K562 (cell line): ENCODE measurements around the gene ATP9B. TPM values are rescaled to one million over a fixed set of nuclear protein-coding genes. Genes with fewer than 3 reads are reported as not detected.

Experiments used
- ATF7 ChIP-seq: fragments of 450-650 bp; IDR thresholded peaks from 2 replicates; pipeline ENCODE4 v1.7.1; 2014; ENCODE audit warnings: mild to moderate bottlenecking, moderate library complexity
- COPS2 ChIP-seq: fragments of 450-650 bp; conservative IDR thresholded peaks from 2 replicates; pipeline ENCODE4 v1.6.1; 2016; ENCODE audit warnings: mild to moderate bottlenecking, moderate library complexity
- ESRRB ChIP-seq: fragments of 250-450 bp; sonication (Bioruptor Pico); IDR thresholded peaks from 2 replicates; pipeline ENCODE4 v1.5.0; 2020; ENCODE audit warnings: mild to moderate bottlenecking, moderate library complexity, borderline replicate concordance
- JUND ChIP-seq, 2 experiments: IDR thresholded peaks; 2 replicates in 1 of 2; 3 replicates in 1 of 2; pipeline ENCODE4 v1.6.1; 2011; ENCODE audit warnings: borderline replicate concordance in 2 of 2, low read depth in 2 of 2, low read length in 2 of 2, improper control_type of control experiment in 1 of 2, missing biosample characterization in 1 of 2, missing genetic modification characterization in 1 of 2, missing genetic modification reagents in 1 of 2
- NRF1 ChIP-seq, 2 experiments: fragments of 450-650 bp; IDR thresholded peaks in 1 of 2; conservative IDR thresholded peaks in 1 of 2; 2 replicates each; pipeline ENCODE4 v1.6.1; 2014; ENCODE audit warnings: mild to moderate bottlenecking in 2 of 2
- RNF219 ChIP-seq: fragments of 250-450 bp; sonication (Bioruptor Pico); IDR thresholded peaks from 2 replicates; pipeline ENCODE4 v1.5.0; 2022; ENCODE audit warnings: mild to moderate bottlenecking
- RUNX1 ChIP-seq: sonication (generic); IDR thresholded peaks from 2 replicates; pipeline ENCODE4 v1.6.1; 2016; ENCODE audit warnings: antibody characterized with exemption, low read depth
- TCF7L2 ChIP-seq: fragments of 150-350 bp; IDR thresholded peaks from 2 replicates; pipeline ENCODE4 v1.6.1; 2016; ENCODE audit warnings: low read depth, mild to moderate bottlenecking, low read length, moderate library complexity
- THRAP3 ChIP-seq: fragments of 450-650 bp; IDR thresholded peaks from 2 replicates; pipeline ENCODE4 v1.6.1; 2016; ENCODE audit warnings: mild to moderate bottlenecking, inconsistent platforms, borderline replicate concordance
- VEZF1 ChIP-seq: fragments of 200-800 bp; sonication (Bioruptor generic); IDR thresholded peaks from 2 replicates; pipeline ENCODE4 v1.6.1; 2017; ENCODE audit warnings: missing genetic modification characterization, missing compliant biosample characterization
- ZBTB7A ChIP-seq: IDR thresholded peaks from 2 replicates; pipeline ENCODE4 v1.6.1; 2011; ENCODE audit warnings: low read depth, mild to moderate bottlenecking, low read length, moderate library complexity, borderline replicate concordance; ENCODE audit not compliant: control insufficient read depth
- ZNF280A ChIP-seq: fragments of 450-650 bp; IDR thresholded peaks from 2 replicates; pipeline ENCODE4 v1.6.1; 2018; ENCODE audit warnings: mild to moderate bottlenecking, low read depth; ENCODE audit not compliant: partially characterized antibody
- polyA plus RNA-seq, 8 experiments: library from polyadenylated mRNA; depleted of rRNA in 4 of 8; stranded (reverse) in 5 of 8; unstranded in 3 of 8; fragments of >200 nt; fragmentation: Nextera tagmentation in 2 of 8; fragmentation: Illumina TruSeq in 1 of 8; extraction: Ambion mirVana in 2 of 8; extraction: Trizol in 1 of 8; gene quantifications; 2 replicates each; pipeline versions ENCODE4 v1.2.1 to v1.2.3, GENCODE V29; 2011 to 2014; ENCODE audit warnings: inconsistent platforms in 1 of 8, missing spikeins in 1 of 8
- total RNA-seq, 7 experiments: library from RNA; depleted of rRNA in 6 of 7; stranded (reverse); fragments of >200 nt in 6 of 7; fragmentation: Illumina TruSeq in 2 of 7; extraction: Trizol in 2 of 7; gene quantifications; 2 replicates each; pipeline versions ENCODE4 v1.2.1 to v1.2.3, GENCODE V29; 2011 to 2021; ENCODE audit warnings: low replicate concordance in 1 of 7
- TF ChIP-seq, protein P1 (sequence below): fragments of 450-650 bp; formaldehyde crosslinking; IDR thresholded peaks from 2 replicates; pipeline ENCODE4 v1.4.0; 2020; ENCODE audit warnings: mild to moderate bottlenecking, moderate library complexity
- TF ChIP-seq, protein P2 (sequence below): fragments of 250-450 bp; sonication (Bioruptor Pico); IDR thresholded peaks from 2 replicates; pipeline ENCODE4 v1.4.0; 2020; ENCODE audit warnings: mild to moderate bottlenecking, moderate library complexity
- TF ChIP-seq, protein P3 (sequence below): sonication (generic); formaldehyde crosslinking; IDR thresholded peaks from 2 replicates; pipeline ENCODE4 v1.8.1; 2023; ENCODE audit warnings: mild to moderate bottlenecking, missing genetic modification reagents

Gene ATP9B
- total and polyA plus RNA-seq, 9 of the 15 experiments (the other 6 are each of a cell fraction or from before 2014, with no cell fraction given) = 0.66 to 13.2 (median 7.9) TPM

DNA sequence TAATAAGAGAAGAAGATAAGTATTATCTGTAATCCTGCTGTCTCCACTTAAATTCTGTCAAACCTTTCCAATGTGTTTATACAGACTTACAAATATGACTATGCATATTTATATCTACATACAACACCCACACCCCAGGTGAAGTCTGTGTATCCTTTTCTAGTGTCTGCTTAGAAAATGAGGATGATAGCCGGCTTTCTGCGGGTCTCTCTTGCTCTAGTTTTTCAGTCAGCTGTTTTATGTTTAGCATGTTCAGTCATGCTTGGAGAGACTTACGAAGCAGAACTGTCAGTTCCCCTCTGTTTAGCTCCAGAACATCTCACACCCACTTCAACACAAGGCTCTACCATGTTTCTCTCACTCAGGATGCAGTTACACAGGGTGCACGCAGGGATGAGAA lies 189.3 kb downstream of the ATP9B start (continued):
- TF ChIP-seq RNF219 (no peak), TCF7L2 (no peak), VEZF1 (CRISPR knock-in tag) (no peak), NRF1 (conservative IDR thresholded peaks at IDR 0.05 in 1 of 2, IDR thresholded peaks at IDR 0.05 in 1 of 2) (no peak), ZNF280A (no peak), COPS2 (no peak), JUND (IDR thresholded peaks at IDR 0.05; ENCODE audit: borderline replicate concordance, low read depth, low read length) (no peak), JUND (tag; IDR thresholded peaks at IDR 0.05; ENCODE audit: borderline replicate concordance, low read depth, low read length) (no peak), ZBTB7A (no peak), THRAP3 (no peak), ATF7 (no peak), RUNX1 (no peak), ESRRB (no peak)
- TF ChIP-seq, protein P1, sequence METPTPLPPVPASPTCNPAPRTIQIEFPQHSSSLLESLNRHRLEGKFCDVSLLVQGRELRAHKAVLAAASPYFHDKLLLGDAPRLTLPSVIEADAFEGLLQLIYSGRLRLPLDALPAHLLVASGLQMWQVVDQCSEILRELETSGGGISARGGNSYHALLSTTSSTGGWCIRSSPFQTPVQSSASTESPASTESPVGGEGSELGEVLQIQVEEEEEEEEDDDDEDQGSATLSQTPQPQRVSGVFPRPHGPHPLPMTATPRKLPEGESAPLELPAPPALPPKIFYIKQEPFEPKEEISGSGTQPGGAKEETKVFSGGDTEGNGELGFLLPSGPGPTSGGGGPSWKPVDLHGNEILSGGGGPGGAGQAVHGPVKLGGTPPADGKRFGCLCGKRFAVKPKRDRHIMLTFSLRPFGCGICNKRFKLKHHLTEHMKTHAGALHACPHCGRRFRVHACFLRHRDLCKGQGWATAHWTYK = no peak
- TF ChIP-seq, protein P2, sequence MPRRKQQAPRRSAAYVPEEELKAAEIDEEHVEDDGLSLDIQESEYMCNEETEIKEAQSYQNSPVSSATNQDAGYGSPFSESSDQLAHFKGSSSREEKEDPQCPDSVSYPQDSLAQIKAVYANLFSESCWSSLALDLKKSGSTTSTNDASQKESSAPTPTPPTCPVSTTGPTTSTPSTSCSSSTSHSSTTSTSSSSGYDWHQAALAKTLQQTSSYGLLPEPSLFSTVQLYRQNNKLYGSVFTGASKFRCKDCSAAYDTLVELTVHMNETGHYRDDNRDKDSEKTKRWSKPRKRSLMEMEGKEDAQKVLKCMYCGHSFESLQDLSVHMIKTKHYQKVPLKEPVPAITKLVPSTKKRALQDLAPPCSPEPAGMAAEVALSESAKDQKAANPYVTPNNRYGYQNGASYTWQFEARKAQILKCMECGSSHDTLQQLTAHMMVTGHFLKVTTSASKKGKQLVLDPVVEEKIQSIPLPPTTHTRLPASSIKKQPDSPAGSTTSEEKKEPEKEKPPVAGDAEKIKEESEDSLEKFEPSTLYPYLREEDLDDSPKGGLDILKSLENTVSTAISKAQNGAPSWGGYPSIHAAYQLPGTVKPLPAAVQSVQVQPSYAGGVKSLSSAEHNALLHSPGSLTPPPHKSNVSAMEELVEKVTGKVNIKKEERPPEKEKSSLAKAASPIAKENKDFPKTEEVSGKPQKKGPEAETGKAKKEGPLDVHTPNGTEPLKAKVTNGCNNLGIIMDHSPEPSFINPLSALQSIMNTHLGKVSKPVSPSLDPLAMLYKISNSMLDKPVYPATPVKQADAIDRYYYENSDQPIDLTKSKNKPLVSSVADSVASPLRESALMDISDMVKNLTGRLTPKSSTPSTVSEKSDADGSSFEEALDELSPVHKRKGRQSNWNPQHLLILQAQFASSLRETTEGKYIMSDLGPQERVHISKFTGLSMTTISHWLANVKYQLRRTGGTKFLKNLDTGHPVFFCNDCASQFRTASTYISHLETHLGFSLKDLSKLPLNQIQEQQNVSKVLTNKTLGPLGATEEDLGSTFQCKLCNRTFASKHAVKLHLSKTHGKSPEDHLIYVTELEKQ = no peak
- TF ChIP-seq, protein P3, sequence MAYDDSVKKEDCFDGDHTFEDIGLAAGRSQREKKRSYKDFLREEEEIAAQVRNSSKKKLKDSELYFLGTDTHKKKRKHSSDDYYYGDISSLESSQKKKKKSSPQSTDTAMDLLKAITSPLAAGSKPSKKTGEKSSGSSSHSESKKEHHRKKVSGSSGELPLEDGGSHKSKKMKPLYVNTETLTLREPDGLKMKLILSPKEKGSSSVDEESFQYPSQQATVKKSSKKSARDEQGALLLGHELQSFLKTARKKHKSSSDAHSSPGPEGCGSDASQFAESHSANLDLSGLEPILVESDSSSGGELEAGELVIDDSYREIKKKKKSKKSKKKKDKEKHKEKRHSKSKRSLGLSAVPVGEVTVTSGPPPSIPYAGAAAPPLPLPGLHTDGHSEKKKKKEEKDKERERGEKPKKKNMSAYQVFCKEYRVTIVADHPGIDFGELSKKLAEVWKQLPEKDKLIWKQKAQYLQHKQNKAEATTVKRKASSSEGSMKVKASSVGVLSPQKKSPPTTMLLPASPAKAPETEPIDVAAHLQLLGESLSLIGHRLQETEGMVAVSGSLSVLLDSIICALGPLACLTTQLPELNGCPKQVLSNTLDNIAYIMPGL (CRISPR knock-in tag) = no peak
